MM.1S (cell line): ENCODE data around the gene ALG5.

Experiments
- EZH2 ChIP-seq: fragments of 300-600 bp; sonication (generic); optimal IDR thresholded peaks from 2 replicates; pipeline ENCODE3; 2017; ENCODE audit warnings: low read depth, mild to moderate bottlenecking, antibody characterized with exemption, low read length, mixed read lengths
- TF ChIP-seq, protein P1 (sequence below): fragments of 300-600 bp; sonication (generic); IDR thresholded peaks from 2 replicates; pipeline ENCODE4 v1.5.1; 2016; ENCODE audit warnings: antibody characterized with exemption, low read length, mixed read lengths

DNA sequence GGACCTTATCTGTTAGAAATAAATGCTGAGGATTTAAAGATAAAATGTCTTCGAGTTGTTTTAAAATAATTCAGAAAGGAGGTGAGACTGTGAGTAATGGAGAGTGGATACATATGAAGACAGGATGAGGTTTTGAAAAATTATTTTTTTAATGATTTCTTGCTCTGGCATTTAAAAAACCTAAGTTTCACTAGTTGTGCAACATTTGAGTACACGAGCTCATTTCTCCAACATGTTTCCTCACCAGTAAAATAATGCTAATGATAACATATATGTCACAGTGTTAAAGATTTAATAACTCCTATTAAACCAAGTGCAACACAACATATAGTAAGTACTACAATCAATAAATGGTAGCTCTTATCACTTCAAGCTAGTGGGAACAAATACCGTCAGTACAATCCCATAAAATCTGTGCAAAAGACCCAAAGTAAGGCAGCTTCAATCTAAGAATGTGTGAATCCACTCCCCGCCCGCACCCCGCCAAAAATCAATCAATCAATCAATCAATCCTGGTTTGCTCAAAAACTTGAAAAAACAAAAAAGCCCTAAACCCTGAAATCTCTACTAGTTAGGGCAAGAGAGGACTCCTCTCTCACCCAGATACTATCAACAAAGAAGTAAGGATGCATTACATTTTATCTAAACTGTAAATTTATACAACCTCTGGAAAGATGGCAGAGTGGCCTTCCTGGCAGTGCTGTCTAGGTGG is 1.3 kb downstream of the ALG5 start:
- TF ChIP-seq, protein P1, sequence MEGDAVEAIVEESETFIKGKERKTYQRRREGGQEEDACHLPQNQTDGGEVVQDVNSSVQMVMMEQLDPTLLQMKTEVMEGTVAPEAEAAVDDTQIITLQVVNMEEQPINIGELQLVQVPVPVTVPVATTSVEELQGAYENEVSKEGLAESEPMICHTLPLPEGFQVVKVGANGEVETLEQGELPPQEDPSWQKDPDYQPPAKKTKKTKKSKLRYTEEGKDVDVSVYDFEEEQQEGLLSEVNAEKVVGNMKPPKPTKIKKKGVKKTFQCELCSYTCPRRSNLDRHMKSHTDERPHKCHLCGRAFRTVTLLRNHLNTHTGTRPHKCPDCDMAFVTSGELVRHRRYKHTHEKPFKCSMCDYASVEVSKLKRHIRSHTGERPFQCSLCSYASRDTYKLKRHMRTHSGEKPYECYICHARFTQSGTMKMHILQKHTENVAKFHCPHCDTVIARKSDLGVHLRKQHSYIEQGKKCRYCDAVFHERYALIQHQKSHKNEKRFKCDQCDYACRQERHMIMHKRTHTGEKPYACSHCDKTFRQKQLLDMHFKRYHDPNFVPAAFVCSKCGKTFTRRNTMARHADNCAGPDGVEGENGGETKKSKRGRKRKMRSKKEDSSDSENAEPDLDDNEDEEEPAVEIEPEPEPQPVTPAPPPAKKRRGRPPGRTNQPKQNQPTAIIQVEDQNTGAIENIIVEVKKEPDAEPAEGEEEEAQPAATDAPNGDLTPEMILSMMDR: no peak
- no peak for TF ChIP-seq EZH2
